H7 (cell line): ENCODE data around the gene AMOT. TPM values are rescaled to one million over a fixed set of nuclear protein-coding genes. Genes with fewer than 3 reads are reported as not detected.

Experiments used
- DNase-seq: peaks from one replicate; pipeline ENCODE4 v3.0.0; 2012
- H3K27me3 ChIP-seq: 2 replicates; pipeline ENCODE4 v1.6.0; 2011; ENCODE audit warnings: mild to moderate bottlenecking, low read length; ENCODE audit not compliant: control insufficient read depth, insufficient read depth
- H3K36me3 ChIP-seq: replicated peaks from 2 replicates; pipeline ENCODE4 v1.5.1; 2011; ENCODE audit warnings: low read length; ENCODE audit not compliant: control insufficient read depth, insufficient read depth
- H3K4me3 ChIP-seq: 2 replicates; pipeline ENCODE4 v1.5.1; 2011; ENCODE audit warnings: low read depth, mild to moderate bottlenecking, control low read depth, low read length, moderate library complexity; ENCODE audit not compliant: insufficient read depth
- total RNA-seq: library from RNA; depleted of rRNA; stranded (reverse); fragments of >200 nt; shearing (Covaris generic); gene quantifications from 2 replicates; pipeline ENCODE4 v1.2.3, GENCODE V29; 2014

The AMOT gene
- total RNA-seq, 1 experiment from 2014 or later, result 10.2 TPM

- Histone ChIP-seq H3K36me3 (no peaks in the 10 kb centered on the region), H3K4me3 (no peak overlapping the region), H3K27me3 (no peaks in the 10 kb centered on the region)
- DNase-seq, result no peak
These were observed 39.5 kb downstream of the AMOT start for GRCh38 chrX:112800971-112801775.

- Histone ChIP-seq H3K36me3 (no peaks in the 10 kb centered on the region), H3K4me3 (no peak overlapping the region), H3K27me3 (no peaks in the 10 kb centered on the region)
- no peak for DNase-seq
These were observed 41.2 kb downstream of the AMOT start for GRCh38 chrX:112799425-112799824.

GRCh38 chrX:112798736-112799135 lies 41.9 kb downstream of the AMOT start:
- Histone ChIP-seq H3K4me3 (no peak overlapping the region), H3K27me3 (no peaks in the 10 kb centered on the region), H3K36me3 (no peaks in the 10 kb centered on the region)
- no peak for DNase-seq

GRCh38 chrX:112789931-112790330 lies 50.7 kb downstream of the AMOT start:
- H3K27me3 ChIP-seq, result no peaks in the 10 kb centered on the region
- no peak for DNase-seq
- H3K36me3 ChIP-seq, result no peaks in the 10 kb centered on the region
- no peak overlapping the region for H3K4me3 ChIP-seq

- DNase-seq, result no peak
- Histone ChIP-seq H3K4me3 (no peak overlapping the region), H3K36me3 (no peaks in the 10 kb centered on the region), H3K27me3 (no peaks in the 10 kb centered on the region)
These were observed 54.6 kb downstream of the AMOT start for GRCh38 chrX:112786076-112786475.

- Histone ChIP-seq H3K4me3 (no peak overlapping the region), H3K27me3 (no peaks in the 10 kb centered on the region), H3K36me3 (no peaks in the 10 kb centered on the region)
- no peak for DNase-seq
These were observed 55.3 kb downstream of the AMOT start for GRCh38 chrX:112785344-112785743.

- H3K4me3 ChIP-seq, result no peak overlapping the region
- no peaks in the 10 kb centered on the region for H3K36me3 ChIP-seq
- DNase-seq, result no peak
- no peaks in the 10 kb centered on the region for H3K27me3 ChIP-seq
These were observed 55.9 kb downstream of the AMOT start for GRCh38 chrX:112784692-112785091.

GRCh38 chrX:112779139-112779538 lies 61.5 kb downstream of the AMOT start:
- H3K36me3 ChIP-seq, result no peaks in the 10 kb centered on the region; the same call in 1 of the 2 replicates
- H3K4me3 ChIP-seq, result no peak overlapping the region
- DNase-seq, result no peak
- no peaks in the 10 kb centered on the region for H3K27me3 ChIP-seq

GRCh38 chrX:112774651-112775293 lies 65.9 kb downstream of the AMOT start:
- H3K27me3 ChIP-seq, result no peaks in the 10 kb centered on the region
- H3K4me3 ChIP-seq, result no peak overlapping the region
- no peaks in the 10 kb centered on the region; the same call in 1 of the 2 replicates for H3K36me3 ChIP-seq
- DNase-seq, result no peak

- no peak overlapping the region for H3K4me3 ChIP-seq
- H3K36me3 ChIP-seq, result no peaks in the 10 kb centered on the region; the same call in 1 of the 2 replicates
- DNase-seq, result no peak
- no peaks in the 10 kb centered on the region for H3K27me3 ChIP-seq
These were observed 66.5 kb downstream of the AMOT start for GRCh38 chrX:112774142-112774541.

- no peak for DNase-seq
- Histone ChIP-seq H3K36me3 (no peaks in the 10 kb centered on the region), H3K27me3 (no peaks in the 10 kb centered on the region), H3K4me3 (no peak overlapping the region)
These were observed 71.6 kb downstream of the AMOT start for GRCh38 chrX:112769034-112769433.

GRCh38 chrX:112768563-112768962 lies 72.1 kb downstream of the AMOT start:
- H3K36me3 ChIP-seq, result no peaks in the 10 kb centered on the region
- H3K27me3 ChIP-seq, result no peaks in the 10 kb centered on the region
- DNase-seq, result no peak

GRCh38 chrX:112766774-112767173 lies 73.9 kb downstream of the AMOT start:
- Histone ChIP-seq H3K36me3 (no peaks in the 10 kb centered on the region), H3K27me3 (no peaks in the 10 kb centered on the region), H3K4me3 (no peak overlapping the region)
- DNase-seq, result no peak

More at GRCh38 chrX:112768563-112768962, 72.1 kb downstream of the AMOT start:
- H3K4me3 ChIP-seq, result no peak overlapping the region

GRCh38 chrX:112761242-112762207 lies 79.1 kb downstream of the AMOT start:
- no peaks in the 10 kb centered on the region for H3K27me3 ChIP-seq
- DNase-seq, result no peak
- H3K36me3 ChIP-seq, result no peaks in the 10 kb centered on the region
- no peak overlapping the region for H3K4me3 ChIP-seq
